Neural cell (in vitro differentiated cells): Measurements from ENCODE around the gene CXXC4. TPM values are rescaled to one million over a fixed set of nuclear protein-coding genes. Genes with fewer than 3 reads are reported as not detected.

Source experiments
- H2AFZ ChIP-seq: fragments of 200-600, 300-800 bp; sonication (generic), shearing (Covaris generic); 2 replicates; pipeline ENCODE4 v1.6.0; 2014; ENCODE audit warnings: low read depth, mild to moderate bottlenecking, antibody characterized with exemption, low read length, moderate library complexity
- H3F3A ChIP-seq: fragments of 200-600 bp; shearing (Covaris generic); 2 replicates; pipeline ENCODE4 v1.6.1; 2016; ENCODE audit warnings: mild to moderate bottlenecking, moderate library complexity, mixed read lengths, antibody characterized with exemption, low read length; ENCODE audit not compliant: insufficient read depth, poor library complexity, severe bottlenecking
- H3K27ac ChIP-seq: fragments of 200-600, 300-800 bp; sonication (generic), shearing (Covaris generic); 2 replicates; pipeline ENCODE4 v1.5.1; 2014; ENCODE audit warnings: mild to moderate bottlenecking, low read length, moderate library complexity
- H3K27me3 ChIP-seq: fragments of 300-800, 200-600 bp; sonication (generic), shearing (Covaris generic); 2 replicates; pipeline ENCODE4 v1.6.0; 2014; ENCODE audit warnings: mild to moderate bottlenecking, low read depth, low read length, moderate library complexity; ENCODE audit not compliant: insufficient read depth
- H3K36me3 ChIP-seq: fragments of 300-800, 200-600 bp; sonication (generic), shearing (Covaris generic); 2 replicates; pipeline ENCODE4 v1.5.1; 2014; ENCODE audit warnings: mild to moderate bottlenecking, antibody characterized with exemption, low read length, moderate library complexity; ENCODE audit not compliant: insufficient read depth
- H3K4me2 ChIP-seq: fragments of 300-800, 200-600 bp; sonication (generic), shearing (Covaris generic); 2 replicates; pipeline ENCODE4 v1.6.0; 2014; ENCODE audit warnings: mild to moderate bottlenecking, low read length
- H3K4me3 ChIP-seq: fragments of 300-800, 200-600 bp; sonication (generic), shearing (Covaris generic); 2 replicates; pipeline ENCODE4 v1.5.1; 2014; ENCODE audit warnings: mild to moderate bottlenecking, low read length, moderate library complexity
- H3K79me2 ChIP-seq: fragments of 200-600 bp; shearing (Covaris generic); replicated peaks from 2 replicates; pipeline ENCODE4 v1.6.0; 2014; ENCODE audit warnings: mild to moderate bottlenecking, low read length, moderate library complexity; ENCODE audit not compliant: insufficient read depth
- H3K9ac ChIP-seq: fragments of 300-800, 200-600 bp; sonication (generic), shearing (Covaris generic); 2 replicates; pipeline ENCODE4 v1.6.1; 2016; ENCODE audit warnings: mild to moderate bottlenecking, low read length, mixed read lengths
- H3K9me2 ChIP-seq: fragments of 200-600 bp; shearing (Covaris generic); 2 replicates; pipeline ENCODE4 v1.6.1; 2016; ENCODE audit warnings: mild to moderate bottlenecking, low read length, mixed read lengths; ENCODE audit not compliant: insufficient read depth
- H3K9me3 ChIP-seq: fragments of 200-600, 300-800 bp; sonication (generic), shearing (Covaris generic); 2 replicates; pipeline ENCODE4 v1.6.1; 2016; ENCODE audit warnings: mild to moderate bottlenecking, mixed run types, low read length, moderate library complexity, mixed read lengths
- H4K20me1 ChIP-seq: fragments of 200-600 bp; shearing (Covaris generic); 2 replicates; pipeline ENCODE4 v1.6.1; 2016; ENCODE audit warnings: mild to moderate bottlenecking, mixed run types; ENCODE audit not compliant: insufficient read depth
- EP300 ChIP-seq: fragments of 450-650 bp; conservative IDR thresholded peaks from 2 replicates; pipeline ENCODE4 v1.6.1; 2014; ENCODE audit warnings: antibody characterized with exemption, mild to moderate bottlenecking, moderate library complexity; ENCODE audit not compliant: poor library complexity, severe bottlenecking
- EZH2 ChIP-seq: fragments of 200-600, 300-800 bp; shearing (Covaris generic), sonication (generic); IDR thresholded peaks from 2 replicates; pipeline ENCODE4 v1.6.1; 2014; ENCODE audit warnings: antibody characterized with exemption, low read length, borderline replicate concordance, mild to moderate bottlenecking; ENCODE audit not compliant: insufficient read depth, poor library complexity, severe bottlenecking
- MXI1 ChIP-seq: fragments of 450-650 bp; conservative IDR thresholded peaks from 2 replicates; pipeline ENCODE4 v1.6.1; 2014; ENCODE audit warnings: antibody characterized with exemption, mild to moderate bottlenecking; ENCODE audit not compliant: poor library complexity, severe bottlenecking
- POLR2AphosphoS5 ChIP-seq: IDR thresholded peaks from 2 replicates; pipeline ENCODE4 v1.6.1; 2012
- RAD21 ChIP-seq: fragments of 450-650 bp; conservative IDR thresholded peaks from 2 replicates; pipeline ENCODE4 v1.6.1; 2014; ENCODE audit warnings: antibody characterized with exemption, mild to moderate bottlenecking, moderate library complexity
- SMC3 ChIP-seq: fragments of 450-650 bp; conservative IDR thresholded peaks from 2 replicates; pipeline ENCODE4 v1.6.1; 2014; ENCODE audit warnings: antibody characterized with exemption, mild to moderate bottlenecking, moderate library complexity; ENCODE audit not compliant: poor library complexity
- TAF1 ChIP-seq: IDR thresholded peaks from 2 replicates; pipeline ENCODE4 v1.6.1; 2012; ENCODE audit warnings: low read depth
- polyA plus RNA-seq: library from polyadenylated mRNA; depleted of rRNA; stranded (reverse); fragments of >200 nt; gene quantifications from 2 replicates; pipeline ENCODE4 v1.2.3, GENCODE V29; 2014
- TF ChIP-seq, protein P1 (sequence below): fragments of 450-650 bp; IDR thresholded peaks from 2 replicates; pipeline ENCODE4 v1.5.1; 2014; ENCODE audit warnings: antibody characterized with exemption, mild to moderate bottlenecking, moderate library complexity; ENCODE audit not compliant: poor library complexity, severe bottlenecking
- TF ChIP-seq, protein P2 (sequence below): IDR thresholded peaks from 2 replicates; pipeline ENCODE4 v1.6.1; 2012; ENCODE audit warnings: borderline replicate concordance

The CXXC4 gene
- polyA plus RNA-seq, 1 donor from 2014 or later = 127 TPM

DNA sequence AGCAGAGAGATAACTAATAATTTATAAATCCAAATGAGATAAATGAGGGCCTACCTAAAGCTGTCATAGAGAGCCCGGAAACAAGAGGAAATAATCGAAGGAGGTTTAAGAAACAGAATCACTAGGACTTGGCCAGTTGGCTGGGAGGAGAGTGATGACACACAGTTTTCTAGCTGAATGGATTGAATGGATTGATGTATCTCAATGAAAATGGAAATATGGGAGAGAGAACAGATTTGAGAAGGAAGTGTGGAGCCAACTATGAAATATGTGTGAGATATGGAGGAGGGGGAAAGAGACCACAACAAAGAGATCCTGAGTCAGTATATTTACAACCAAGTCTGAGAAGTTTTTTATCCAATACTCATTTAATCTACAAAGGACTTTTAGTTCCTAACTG lies 35.7 kb upstream of the CXXC4 start:
- H3K27ac ChIP-seq = no peak overlapping the region
- H3K4me3 ChIP-seq = no peak overlapping the region
- no peak overlapping the region for H3K4me2 ChIP-seq
- no peaks in the 10 kb centered on the region for H3K79me2 ChIP-seq
- no peak for TF ChIP-seq RAD21
- no peak for TF ChIP-seq POLR2AphosphoS5
- no peak for TF ChIP-seq TAF1
- TF ChIP-seq EZH2 = no peak
- TF ChIP-seq, protein P1, sequence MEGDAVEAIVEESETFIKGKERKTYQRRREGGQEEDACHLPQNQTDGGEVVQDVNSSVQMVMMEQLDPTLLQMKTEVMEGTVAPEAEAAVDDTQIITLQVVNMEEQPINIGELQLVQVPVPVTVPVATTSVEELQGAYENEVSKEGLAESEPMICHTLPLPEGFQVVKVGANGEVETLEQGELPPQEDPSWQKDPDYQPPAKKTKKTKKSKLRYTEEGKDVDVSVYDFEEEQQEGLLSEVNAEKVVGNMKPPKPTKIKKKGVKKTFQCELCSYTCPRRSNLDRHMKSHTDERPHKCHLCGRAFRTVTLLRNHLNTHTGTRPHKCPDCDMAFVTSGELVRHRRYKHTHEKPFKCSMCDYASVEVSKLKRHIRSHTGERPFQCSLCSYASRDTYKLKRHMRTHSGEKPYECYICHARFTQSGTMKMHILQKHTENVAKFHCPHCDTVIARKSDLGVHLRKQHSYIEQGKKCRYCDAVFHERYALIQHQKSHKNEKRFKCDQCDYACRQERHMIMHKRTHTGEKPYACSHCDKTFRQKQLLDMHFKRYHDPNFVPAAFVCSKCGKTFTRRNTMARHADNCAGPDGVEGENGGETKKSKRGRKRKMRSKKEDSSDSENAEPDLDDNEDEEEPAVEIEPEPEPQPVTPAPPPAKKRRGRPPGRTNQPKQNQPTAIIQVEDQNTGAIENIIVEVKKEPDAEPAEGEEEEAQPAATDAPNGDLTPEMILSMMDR = no peak
- TF ChIP-seq SMC3 = no peak
- no peaks in the 10 kb centered on the region for H3F3A ChIP-seq
- no peaks in the 10 kb centered on the region for H3K9me2 ChIP-seq
- H2AFZ ChIP-seq = no peak overlapping the region
- no peaks in the 10 kb centered on the region for H3K36me3 ChIP-seq
- no peaks in the 10 kb centered on the region for H3K27me3 ChIP-seq
- no peak overlapping the region for H3K9ac ChIP-seq
- no peaks in the 10 kb centered on the region for H3K9me3 ChIP-seq
- no peaks in the 10 kb centered on the region for H4K20me1 ChIP-seq

DNA sequence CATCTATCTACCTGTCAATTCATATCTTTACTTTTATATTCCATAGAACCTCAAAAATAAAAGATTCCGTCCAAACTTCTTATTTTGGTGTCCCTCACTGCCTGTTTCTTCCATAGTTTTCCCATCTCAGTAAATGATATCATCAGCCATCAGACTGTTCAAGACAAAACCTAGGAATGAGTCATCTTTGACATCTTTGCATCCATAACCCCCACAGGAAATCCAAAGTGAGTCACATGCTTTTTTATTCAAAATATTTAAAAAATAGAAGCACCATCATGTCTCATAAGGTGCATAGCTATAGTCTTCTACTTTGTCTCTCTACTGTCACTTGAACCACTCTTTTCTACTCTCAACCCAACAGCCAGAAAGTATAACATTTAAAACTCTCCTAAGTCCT lies 29.9 kb upstream of the CXXC4 start:
- no peak overlapping the region for H3K9ac ChIP-seq
- no peak overlapping the region for H3K27ac ChIP-seq
- no peak overlapping the region for H3K4me3 ChIP-seq
- no peaks in the 10 kb centered on the region for H3K27me3 ChIP-seq
- H3F3A ChIP-seq = no peaks in the 10 kb centered on the region
- no peaks in the 10 kb centered on the region for H3K9me3 ChIP-seq
- H3K36me3 ChIP-seq = no peaks in the 10 kb centered on the region
- TF ChIP-seq SMC3 (no peak), RAD21 (no peak), EZH2 (no peak), MXI1 (no peak), POLR2AphosphoS5 (no peak), EP300 (no peak), TAF1 (no peak)
- TF ChIP-seq, protein P1 = no peak
- TF ChIP-seq, protein P2, sequence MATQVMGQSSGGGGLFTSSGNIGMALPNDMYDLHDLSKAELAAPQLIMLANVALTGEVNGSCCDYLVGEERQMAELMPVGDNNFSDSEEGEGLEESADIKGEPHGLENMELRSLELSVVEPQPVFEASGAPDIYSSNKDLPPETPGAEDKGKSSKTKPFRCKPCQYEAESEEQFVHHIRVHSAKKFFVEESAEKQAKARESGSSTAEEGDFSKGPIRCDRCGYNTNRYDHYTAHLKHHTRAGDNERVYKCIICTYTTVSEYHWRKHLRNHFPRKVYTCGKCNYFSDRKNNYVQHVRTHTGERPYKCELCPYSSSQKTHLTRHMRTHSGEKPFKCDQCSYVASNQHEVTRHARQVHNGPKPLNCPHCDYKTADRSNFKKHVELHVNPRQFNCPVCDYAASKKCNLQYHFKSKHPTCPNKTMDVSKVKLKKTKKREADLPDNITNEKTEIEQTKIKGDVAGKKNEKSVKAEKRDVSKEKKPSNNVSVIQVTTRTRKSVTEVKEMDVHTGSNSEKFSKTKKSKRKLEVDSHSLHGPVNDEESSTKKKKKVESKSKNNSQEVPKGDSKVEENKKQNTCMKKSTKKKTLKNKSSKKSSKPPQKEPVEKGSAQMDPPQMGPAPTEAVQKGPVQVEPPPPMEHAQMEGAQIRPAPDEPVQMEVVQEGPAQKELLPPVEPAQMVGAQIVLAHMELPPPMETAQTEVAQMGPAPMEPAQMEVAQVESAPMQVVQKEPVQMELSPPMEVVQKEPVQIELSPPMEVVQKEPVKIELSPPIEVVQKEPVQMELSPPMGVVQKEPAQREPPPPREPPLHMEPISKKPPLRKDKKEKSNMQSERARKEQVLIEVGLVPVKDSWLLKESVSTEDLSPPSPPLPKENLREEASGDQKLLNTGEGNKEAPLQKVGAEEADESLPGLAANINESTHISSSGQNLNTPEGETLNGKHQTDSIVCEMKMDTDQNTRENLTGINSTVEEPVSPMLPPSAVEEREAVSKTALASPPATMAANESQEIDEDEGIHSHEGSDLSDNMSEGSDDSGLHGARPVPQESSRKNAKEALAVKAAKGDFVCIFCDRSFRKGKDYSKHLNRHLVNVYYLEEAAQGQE = no peak
- no peaks in the 10 kb centered on the region for H3K9me2 ChIP-seq
- no peaks in the 10 kb centered on the region for H4K20me1 ChIP-seq
- no peaks in the 10 kb centered on the region for H3K79me2 ChIP-seq
- no peak overlapping the region for H2AFZ ChIP-seq
- no peak overlapping the region for H3K4me2 ChIP-seq
